DND-41 (cell line): ENCODE results near the gene OLA1.

Source experiments
- CTCF ChIP-seq: IDR thresholded peaks from 2 replicates; pipeline ENCODE4 v1.5.1; 2012; ENCODE audit warnings: borderline replicate concordance, low read length, moderate library complexity, mild to moderate bottlenecking; ENCODE audit not compliant: poor library complexity, severe bottlenecking; ENCODE audit errors: extremely low read depth
- EZH2 ChIP-seq: IDR thresholded peaks from 3 replicates; pipeline ENCODE4 v1.6.1; 2012; ENCODE audit warnings: borderline replicate concordance, low read depth, mild to moderate bottlenecking, moderate library complexity, low read length, inconsistent platforms; ENCODE audit not compliant: severe bottlenecking

GRCh38 chr2:174106736-174107135 is 141.6 kb downstream of the OLA1 start:
- TF ChIP-seq CTCF, result no peak
- no peak for TF ChIP-seq EZH2
